ENCODE results near the gene SAMD14. TPM values are rescaled to one million over a fixed set of nuclear protein-coding genes. Genes with fewer than 3 reads are reported as not detected.

The SAMD14 gene
- total and polyA plus RNA-seq, 2 donors (not counting 1 experiment from before 2014, with no cell fraction given) = 0.13 to 0.89 TPM

- intact Hi-C loops (cut with micrococcal nuclease) = no loop called here
- no peak overlapping the region for H3K27ac Mint-ChIP-seq
- Histone ChIP-seq H3K36me3 (replicated peaks in 1 of 2; ENCODE audit: control extremely low read depth in 1 of 2, control insufficient read depth in 1 of 2, extremely low read depth in 1 of 2, insufficient read depth in 2 of 2, low read length in 1 of 2) (peaks cover 0 to 24% of the 10 kb centered on the region in 2 experiments), H3K4me1 (ENCODE audit: control insufficient read depth in 2 of 2, insufficient read depth in 2 of 2, low read length in 2 of 2) (peaks cover 9 to 19% of the 10 kb centered on the region in 2 donors), H2AFZ (ENCODE audit: insufficient read depth, low read depth, low read length, poor library complexity, severe bottlenecking) (no peak overlapping the region), H3K4me3 (ENCODE audit: control extremely low read depth in 1 of 5, extremely low read depth in 1 of 5, insufficient read depth in 1 of 5, low read depth in 2 of 5, low read length in 4 of 5) (no peak overlapping the region), H3K79me2 (ENCODE audit: control insufficient read depth, insufficient read depth, low read length) (no peaks in the 10 kb centered on the region), H3K9me3 (ENCODE audit: control extremely low read depth in 1 of 3, control insufficient read depth in 2 of 3, insufficient read depth in 1 of 3, low read length in 2 of 3) (no peaks in the 10 kb centered on the region), H3K27ac (ENCODE audit: low read length in 2 of 2) (no peak overlapping the region), H3K9ac (ENCODE audit: low read length) (no peak overlapping the region), H3K27me3 (replicated peaks in 1 of 4; ENCODE audit: control extremely low read depth in 1 of 4, control insufficient read depth in 3 of 4, insufficient read depth in 4 of 4, low read length in 3 of 4) (peaks cover 0 to 30% (median 13%) of the 10 kb centered on the region in 4 experiments), H3K4me2 (replicated peaks; ENCODE audit: low read depth, low read length, poor library complexity, severe bottlenecking) (no peak overlapping the region), H4K20me1 (ENCODE audit: control insufficient read depth, insufficient read depth, low read length, poor library complexity, severe bottlenecking) (no peaks in the 10 kb centered on the region)
- H3K9me3 Mint-ChIP-seq (ENCODE audit: insufficient read depth) = no peaks in the 10 kb centered on the region
- ChIA-PET CTCF (interaction anchor here (1.7 to 2.2 kb wide), 2 partner anchors 19 to 49 kb away, joined by 5 to 9 read pairs; no protein-coding TSS in a partner anchor), POLR2A (no interaction called here)
- ATAC-seq (ENCODE audit: low read depth) = no peak
- peaks cover 29% of the 10 kb centered on the region for H3K27me3 Mint-ChIP-seq
- DNase-seq = no peak
- 94% methylated on average over 17 of the region's 17 CpGs for WGBS (ENCODE audit: insufficient coverage)
- TF ChIP-seq EZH2 (IDR thresholded peaks at IDR 0.05; ENCODE audit: borderline replicate concordance, insufficient read depth, low read depth, low read length, poor library complexity, severe bottlenecking) = no peak
- TF ChIP-seq, protein P1, sequence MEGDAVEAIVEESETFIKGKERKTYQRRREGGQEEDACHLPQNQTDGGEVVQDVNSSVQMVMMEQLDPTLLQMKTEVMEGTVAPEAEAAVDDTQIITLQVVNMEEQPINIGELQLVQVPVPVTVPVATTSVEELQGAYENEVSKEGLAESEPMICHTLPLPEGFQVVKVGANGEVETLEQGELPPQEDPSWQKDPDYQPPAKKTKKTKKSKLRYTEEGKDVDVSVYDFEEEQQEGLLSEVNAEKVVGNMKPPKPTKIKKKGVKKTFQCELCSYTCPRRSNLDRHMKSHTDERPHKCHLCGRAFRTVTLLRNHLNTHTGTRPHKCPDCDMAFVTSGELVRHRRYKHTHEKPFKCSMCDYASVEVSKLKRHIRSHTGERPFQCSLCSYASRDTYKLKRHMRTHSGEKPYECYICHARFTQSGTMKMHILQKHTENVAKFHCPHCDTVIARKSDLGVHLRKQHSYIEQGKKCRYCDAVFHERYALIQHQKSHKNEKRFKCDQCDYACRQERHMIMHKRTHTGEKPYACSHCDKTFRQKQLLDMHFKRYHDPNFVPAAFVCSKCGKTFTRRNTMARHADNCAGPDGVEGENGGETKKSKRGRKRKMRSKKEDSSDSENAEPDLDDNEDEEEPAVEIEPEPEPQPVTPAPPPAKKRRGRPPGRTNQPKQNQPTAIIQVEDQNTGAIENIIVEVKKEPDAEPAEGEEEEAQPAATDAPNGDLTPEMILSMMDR (IDR thresholded peaks at IDR 0.05) = no peak
- H3K4me3 Mint-ChIP-seq = no peak overlapping the region
- peaks cover 14% of the 10 kb centered on the region for H3K4me1 Mint-ChIP-seq
Observed at GRCh38 chr17:50112694-50113093, 17.3 kb downstream of the SAMD14 start.

- WGBS (ENCODE audit: insufficient coverage) = 90% methylated on average over 12 of the region's 14 CpGs
- Histone ChIP-seq H4K20me1 (ENCODE audit: control insufficient read depth, insufficient read depth, low read length, poor library complexity, severe bottlenecking) (no peaks in the 10 kb centered on the region), H3K9ac (ENCODE audit: low read length) (no peak overlapping the region), H3K36me3 (replicated peaks in 1 of 2; ENCODE audit: control extremely low read depth in 1 of 2, control insufficient read depth in 1 of 2, extremely low read depth in 1 of 2, insufficient read depth in 2 of 2, low read length in 1 of 2) (peaks cover 0 to 29% of the 10 kb centered on the region in 2 experiments), H3K79me2 (ENCODE audit: control insufficient read depth, insufficient read depth, low read length) (no peaks in the 10 kb centered on the region), H3K27me3 (replicated peaks in 1 of 4; ENCODE audit: control extremely low read depth in 1 of 4, control insufficient read depth in 3 of 4, insufficient read depth in 4 of 4, low read length in 3 of 4) (peaks cover 0 to 24% (median 12%) of the 10 kb centered on the region in 4 experiments), H3K9me3 (ENCODE audit: control extremely low read depth in 1 of 3, control insufficient read depth in 2 of 3, insufficient read depth in 1 of 3, low read length in 2 of 3) (no peaks in the 10 kb centered on the region), H3K4me2 (replicated peaks; ENCODE audit: low read depth, low read length, poor library complexity, severe bottlenecking) (no peak overlapping the region), H3K4me1 (ENCODE audit: control insufficient read depth in 2 of 2, insufficient read depth in 2 of 2, low read length in 2 of 2) (peaks cover 4 to 14% of the 10 kb centered on the region in 2 donors), H2AFZ (ENCODE audit: insufficient read depth, low read depth, low read length, poor library complexity, severe bottlenecking) (no peak overlapping the region), H3K4me3 (ENCODE audit: control extremely low read depth in 1 of 5, extremely low read depth in 1 of 5, insufficient read depth in 1 of 5, low read depth in 2 of 5, low read length in 4 of 5) (no peak overlapping the region), H3K27ac (ENCODE audit: low read length in 2 of 2) (no peak overlapping the region)
- TF ChIP-seq EZH2 (IDR thresholded peaks at IDR 0.05; ENCODE audit: borderline replicate concordance, insufficient read depth, low read depth, low read length, poor library complexity, severe bottlenecking) = no peak
- TF ChIP-seq, protein P1 (IDR thresholded peaks at IDR 0.05) = no peak
- Mint-ChIP-seq H3K4me3 (no peak overlapping the region), H3K9me3 (ENCODE audit: insufficient read depth) (no peaks in the 10 kb centered on the region), H3K27ac (no peak overlapping the region), H3K4me1 (peaks cover 11% of the 10 kb centered on the region), H3K27me3 (peaks cover 24% of the 10 kb centered on the region)
- ChIA-PET POLR2A (no interaction called here), CTCF (interaction anchor here (1.7 to 2.2 kb wide), 2 partner anchors 18 to 50 kb away, joined by 5 to 9 read pairs; no protein-coding TSS in a partner anchor)
- ATAC-seq (ENCODE audit: low read depth) (no peak), DNase-seq (no peak)
- intact Hi-C loops (cut with micrococcal nuclease) = no loop called here
Observed at GRCh38 chr17:50111673-50112655, 18.0 kb downstream of the SAMD14 start.
